Measurements from ENCODE around the gene ISCU. TPM values are rescaled to one million over a fixed set of nuclear protein-coding genes. Genes with fewer than 3 reads are reported as not detected.

Gene ISCU
- total and polyA plus RNA-seq, 8 donors = 83.3 to 256 (median 165) TPM

- H3K4me3 ChIP-seq = no peak overlapping the region
- no peak overlapping the region for H3K27ac ChIP-seq
- H3K4me1 ChIP-seq = peaks cover 0 to 9% (median 6%) of the 10 kb centered on the region in 4 donors
- 57 to 68% (median 65%) methylated on average over 3 of the region's 3 CpGs for WGBS, 5 donors
- intact Hi-C loops (cut with DNase I; ENCODE audit: low total_unique reads) = no loop called here
- no peak for DNase-seq
- H3K36me3 ChIP-seq = no peaks in the 10 kb centered on the region
- peaks cover 0 to 8% (median 3%) of the 10 kb centered on the region in 3 donors for H3K27me3 ChIP-seq
- H3K9me3 ChIP-seq = no peaks in the 10 kb centered on the region
- no peak for TF ChIP-seq POLR2AphosphoS5 (IDR thresholded peaks at IDR 0.05)
- TF ChIP-seq EP300 (IDR thresholded peaks at IDR 0.05) = no peak
- TF ChIP-seq CTCF (IDR thresholded peaks at IDR 0.05) = no peak
These were observed 42.7 kb downstream of the ISCU start for GRCh38 chr12:108605000-108605689.

GRCh38 chr12:108605690-108606406, 43.5 kb downstream of the ISCU start:
- no peak for DNase-seq
- TF ChIP-seq POLR2AphosphoS5 (IDR thresholded peaks at IDR 0.05) = no peak
- no peak overlapping the region for H3K4me3 ChIP-seq
- intact Hi-C loops (cut with DNase I; ENCODE audit: low total_unique reads) = no loop called here
- H3K27ac ChIP-seq = no peak overlapping the region
- H3K36me3 ChIP-seq = no peaks in the 10 kb centered on the region
- H3K4me1 ChIP-seq = peaks cover 0 to 9% (median 6%) of the 10 kb centered on the region in 4 donors
- no peaks in the 10 kb centered on the region for H3K9me3 ChIP-seq
- H3K27me3 ChIP-seq = peaks cover 0 to 8% (median 3%) of the 10 kb centered on the region in 3 donors
- 79 to 93% (median 90%) methylated on average over 4 of the region's 4 CpGs for WGBS, 5 donors

- Histone ChIP-seq H3K4me1 (peaks cover 0 to 9% (median 6%) of the 10 kb centered on the region in 4 donors), H3K4me3 (no peak overlapping the region), H3K9me3 (no peaks in the 10 kb centered on the region), H3K36me3 (no peaks in the 10 kb centered on the region), H3K27me3 (peaks cover 0 to 8% (median 3%) of the 10 kb centered on the region in 3 donors), H3K27ac (no peak overlapping the region)
- 65 to 87% (median 81%) methylated on average over 8 to 9 of the region's 9 CpGs for WGBS, 5 donors
- no peak for DNase-seq
- TF ChIP-seq POLR2AphosphoS5 (IDR thresholded peaks at IDR 0.05) = no peak
- TF ChIP-seq EP300 (IDR thresholded peaks at IDR 0.05) = no peak
- no peak for TF ChIP-seq POLR2A (IDR thresholded peaks at IDR 0.05)
- no peak for TF ChIP-seq CTCF (IDR thresholded peaks at IDR 0.05)
- intact Hi-C loops (cut with DNase I; ENCODE audit: low total_unique reads) = no loop called here
These were observed 44.1 kb downstream of the ISCU start for GRCh38 chr12:108606492-108606891.

GRCh38 chr12:108607981-108608600, 45.7 kb downstream of the ISCU start:
- peaks cover 0 to 8% (median 3%) of the 10 kb centered on the region in 3 donors for H3K27me3 ChIP-seq
- WGBS, 5 donors = 73 to 80% (median 76%) methylated on average over 10 of the region's 10 CpGs
- H3K4me1 ChIP-seq = peaks cover 0 to 14% (median 6%) of the 10 kb centered on the region in 4 donors
- no peaks in the 10 kb centered on the region for H3K36me3 ChIP-seq
- H3K27ac ChIP-seq = no peak overlapping the region
- H3K4me3 ChIP-seq = no peak overlapping the region
- TF ChIP-seq POLR2A (IDR thresholded peaks at IDR 0.05) (no peak), POLR2AphosphoS5 (IDR thresholded peaks at IDR 0.05) (no peak), EP300 (IDR thresholded peaks at IDR 0.05) (no peak), CTCF (IDR thresholded peaks at IDR 0.05) (no peak)
- H3K9me3 ChIP-seq = no peaks in the 10 kb centered on the region
- no peak for DNase-seq
- intact Hi-C loops (cut with DNase I; ENCODE audit: low total_unique reads) = no loop called here

All from stomach (tissue), 9 donors.